OCI-LY3 (cell line): ENCODE results near the gene ZNF35.
"Not testable (repeated sequence)": the region's sequence is repeated elsewhere in the genome, so short reads cannot be mapped to it uniquely, and the experiment has no call there.

Experiments
- H2AFZ ChIP-seq: fragments of 200-600, 300-600 bp; shearing (Covaris generic); 2 replicates; pipeline ENCODE4 v1.6.0; 2014; ENCODE audit warnings: antibody characterized with exemption, low read depth, low read length
- H3K27ac ChIP-seq: fragments of 200-600, 300-600 bp; sonication (generic); 2 replicates; pipeline ENCODE4 v1.5.1; 2014; ENCODE audit warnings: mild to moderate bottlenecking, low read length, moderate library complexity, mixed read lengths
- H3K27me3 ChIP-seq: fragments of 200-600, 300-600 bp; sonication (generic); 2 replicates; pipeline ENCODE4 v1.6.1; 2014; ENCODE audit warnings: low read depth, low read length, mixed read lengths
- H3K36me3 ChIP-seq: fragments of 200-600, 300-600 bp; sonication (generic); replicated peaks from 2 replicates; pipeline ENCODE3; 2014; ENCODE audit warnings: low read depth, low read length, mixed read lengths
- H3K4me1 ChIP-seq: fragments of 300-600, 200-600 bp; sonication (generic); 2 replicates; pipeline ENCODE4 v1.6.1; 2014; ENCODE audit warnings: low read length, mixed read lengths
- H3K4me2 ChIP-seq: fragments of 200-600, 300-600 bp; sonication (generic); 2 replicates; pipeline ENCODE4 v1.6.1; 2014; ENCODE audit warnings: low read length, mixed read lengths
- H3K4me3 ChIP-seq: fragments of 300-600, 200-600 bp; sonication (generic); 2 replicates; pipeline ENCODE4 v1.5.1; 2014; ENCODE audit warnings: antibody characterized with exemption, mild to moderate bottlenecking, low read length, moderate library complexity
- H3K79me2 ChIP-seq: fragments of 300-600, 200-600 bp; shearing (Covaris generic); 2 replicates; pipeline ENCODE4 v1.6.1; 2014; ENCODE audit warnings: mild to moderate bottlenecking, low read length, mixed read lengths
- H3K9ac ChIP-seq: fragments of 300-600, 200-600 bp; shearing (Covaris generic); 2 replicates; pipeline ENCODE4 v1.6.0; 2014; ENCODE audit warnings: mild to moderate bottlenecking, low read length, moderate library complexity
- H3K9me3 ChIP-seq: fragments of 200-600, 300-600 bp; shearing (Covaris generic); 2 replicates; pipeline ENCODE4 v1.6.1; 2014; ENCODE audit warnings: low read length, mixed read lengths; ENCODE audit not compliant: insufficient read depth
- H4K20me1 ChIP-seq: fragments of 200-600, 300-600 bp; sonication (generic); 2 replicates; pipeline ENCODE4 v1.6.1; 2016; ENCODE audit warnings: low read length, mixed read lengths; ENCODE audit not compliant: insufficient read depth
- EZH2phosphoT487 ChIP-seq: fragments of 200-600 bp; shearing (Covaris generic); IDR thresholded peaks from 2 replicates; pipeline ENCODE4 v1.6.1; 2018; ENCODE audit warnings: antibody characterized with exemption, mixed run types, low read depth
- TF ChIP-seq, protein P1 (sequence below): fragments of 200-600, 300-600 bp; sonication (generic); IDR thresholded peaks from 2 replicates; pipeline ENCODE4 v1.5.1; 2014; ENCODE audit warnings: antibody characterized with exemption, low read length, low read depth

Gene ZNF35

DNA sequence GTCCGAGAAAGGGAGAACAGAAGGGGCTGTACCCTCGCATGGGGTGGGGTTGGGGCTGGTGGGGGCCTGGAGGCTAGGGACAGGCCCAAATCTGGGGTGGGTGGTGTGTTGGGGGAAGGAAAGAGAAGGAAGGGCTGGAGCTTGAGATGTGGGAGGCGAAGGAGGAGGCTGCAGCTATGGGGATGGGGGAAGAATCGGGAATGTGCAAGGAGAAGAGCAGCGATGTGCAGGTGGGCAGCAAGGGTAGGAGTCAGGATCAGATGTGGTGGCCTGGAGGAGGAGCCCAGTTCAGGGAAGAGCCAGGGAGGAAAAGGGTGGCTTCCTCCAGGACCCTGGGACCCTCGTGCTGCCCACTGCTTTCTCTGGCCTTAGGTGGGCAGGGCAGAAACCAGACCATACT is 21.2 kb downstream of the ZNF35 start:
- TF ChIP-seq, protein P1, sequence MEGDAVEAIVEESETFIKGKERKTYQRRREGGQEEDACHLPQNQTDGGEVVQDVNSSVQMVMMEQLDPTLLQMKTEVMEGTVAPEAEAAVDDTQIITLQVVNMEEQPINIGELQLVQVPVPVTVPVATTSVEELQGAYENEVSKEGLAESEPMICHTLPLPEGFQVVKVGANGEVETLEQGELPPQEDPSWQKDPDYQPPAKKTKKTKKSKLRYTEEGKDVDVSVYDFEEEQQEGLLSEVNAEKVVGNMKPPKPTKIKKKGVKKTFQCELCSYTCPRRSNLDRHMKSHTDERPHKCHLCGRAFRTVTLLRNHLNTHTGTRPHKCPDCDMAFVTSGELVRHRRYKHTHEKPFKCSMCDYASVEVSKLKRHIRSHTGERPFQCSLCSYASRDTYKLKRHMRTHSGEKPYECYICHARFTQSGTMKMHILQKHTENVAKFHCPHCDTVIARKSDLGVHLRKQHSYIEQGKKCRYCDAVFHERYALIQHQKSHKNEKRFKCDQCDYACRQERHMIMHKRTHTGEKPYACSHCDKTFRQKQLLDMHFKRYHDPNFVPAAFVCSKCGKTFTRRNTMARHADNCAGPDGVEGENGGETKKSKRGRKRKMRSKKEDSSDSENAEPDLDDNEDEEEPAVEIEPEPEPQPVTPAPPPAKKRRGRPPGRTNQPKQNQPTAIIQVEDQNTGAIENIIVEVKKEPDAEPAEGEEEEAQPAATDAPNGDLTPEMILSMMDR: no peak
- TF ChIP-seq EZH2phosphoT487: no peak
- Histone ChIP-seq H2AFZ (no peak overlapping the region), H3K27ac (no peak overlapping the region), H3K27me3 (no peaks in the 10 kb centered on the region), H3K9me3 (no peaks in the 10 kb centered on the region), H4K20me1 (no peaks in the 10 kb centered on the region), H3K4me2 (no peak overlapping the region), H3K4me1 (no peaks in the 10 kb centered on the region), H3K9ac (no peak overlapping the region), H3K4me3 (no peak overlapping the region), H3K79me2 (no peaks in the 10 kb centered on the region), H3K36me3 (peaks cover 2% of the 10 kb centered on the region)

DNA sequence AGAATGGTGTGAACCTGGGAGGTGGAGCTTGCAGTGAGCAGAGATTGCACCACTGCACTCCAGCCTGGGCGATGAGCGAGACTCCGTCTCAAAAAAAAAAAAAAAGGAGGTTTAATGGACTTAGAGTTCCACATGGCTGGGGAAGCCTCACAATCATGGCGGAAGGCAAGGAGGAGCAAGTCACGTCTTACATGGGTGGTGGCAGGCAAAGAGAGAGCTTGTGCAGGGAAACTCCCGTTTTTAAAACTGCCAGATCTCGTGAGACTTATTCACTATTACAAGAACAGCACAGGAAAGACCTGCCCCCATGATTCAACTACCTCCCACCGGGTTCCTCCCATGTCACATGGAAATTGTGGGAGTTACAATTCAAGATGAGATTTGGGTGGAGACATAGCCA is 24.9 kb downstream of the ZNF35 start:
- not testable (repeated sequence) for H3K9ac ChIP-seq, H2AFZ ChIP-seq, H3K4me2 ChIP-seq, H3K4me3 ChIP-seq, H3K27me3 ChIP-seq, H3K27ac ChIP-seq, H3K4me1 ChIP-seq, H3K79me2 ChIP-seq, H3K36me3 ChIP-seq, H3K9me3 ChIP-seq, H4K20me1 ChIP-seq

DNA sequence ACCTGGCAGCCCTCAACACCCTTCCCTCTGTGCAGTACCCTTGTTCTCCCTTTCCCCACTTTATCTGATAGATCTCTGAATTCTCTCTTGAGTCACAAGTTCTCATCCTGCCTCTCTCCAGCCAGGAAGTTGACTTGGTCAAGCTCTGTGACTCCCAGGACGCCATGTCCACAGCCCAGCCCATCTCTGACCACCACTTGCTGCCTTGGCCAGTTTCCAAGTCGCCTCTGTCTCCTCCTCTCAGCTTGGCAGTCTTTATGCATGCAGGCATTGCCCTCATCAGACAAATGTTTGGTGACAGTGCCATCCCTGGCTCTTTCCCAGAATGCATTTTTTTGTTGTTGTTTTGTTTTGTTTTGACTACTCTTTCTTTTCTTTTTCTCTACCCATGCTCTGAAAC is 25.7 kb downstream of the ZNF35 start:
- Histone ChIP-seq H3K27me3 (no peaks in the 10 kb centered on the region), H3K9ac (no peak overlapping the region), H3K4me1 (no peaks in the 10 kb centered on the region), H3K36me3 (no peaks in the 10 kb centered on the region), H3K79me2 (no peaks in the 10 kb centered on the region), H3K4me3 (no peak overlapping the region), H3K4me2 (no peak overlapping the region), H3K9me3 (no peaks in the 10 kb centered on the region), H4K20me1 (no peaks in the 10 kb centered on the region), H3K27ac (no peak overlapping the region), H2AFZ (no peak overlapping the region)
- no peak for TF ChIP-seq EZH2phosphoT487
- TF ChIP-seq, protein P1: no peak

DNA sequence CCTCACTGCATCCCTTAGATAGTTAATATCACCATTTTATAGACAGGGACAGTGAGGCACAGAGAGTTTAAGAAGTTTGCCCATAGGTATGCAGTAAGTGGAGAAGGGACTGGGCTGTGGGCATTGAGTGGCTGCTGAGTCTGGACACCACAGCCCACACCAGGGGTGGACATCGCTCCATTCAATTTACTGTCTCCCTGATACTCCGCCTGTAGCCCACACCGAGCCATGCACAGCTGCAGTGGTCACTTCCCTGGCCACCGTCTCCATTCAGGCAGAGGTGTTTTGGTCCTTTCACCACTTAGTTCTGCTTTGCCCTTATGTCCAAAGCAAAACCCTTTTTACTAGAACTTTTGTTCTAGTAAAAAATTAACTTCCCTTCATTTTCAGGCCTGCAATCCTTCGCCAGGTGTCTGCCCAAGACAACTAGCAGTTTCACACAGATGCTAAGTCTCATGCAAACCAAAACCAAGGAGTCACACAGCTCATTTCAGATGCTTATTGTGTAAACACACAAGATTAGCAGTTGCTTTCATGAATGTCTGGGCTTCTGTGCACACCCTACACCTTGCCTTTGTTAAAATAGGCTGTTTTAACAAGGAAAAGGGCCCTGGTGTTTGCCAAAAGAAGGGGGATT is 30.1 kb downstream of the ZNF35 start:
- H4K20me1 ChIP-seq: no peaks in the 10 kb centered on the region
- TF ChIP-seq EZH2phosphoT487: no peak
- TF ChIP-seq, protein P1: no peak
- H3K9ac ChIP-seq: no peak overlapping the region
- no peak overlapping the region for H3K4me2 ChIP-seq
- H3K27me3 ChIP-seq: no peaks in the 10 kb centered on the region
- no peak overlapping the region for H2AFZ ChIP-seq
- H3K27ac ChIP-seq: no peak overlapping the region
- no peaks in the 10 kb centered on the region for H3K79me2 ChIP-seq
- H3K4me1 ChIP-seq: no peaks in the 10 kb centered on the region
- no peaks in the 10 kb centered on the region for H3K36me3 ChIP-seq
- H3K4me3 ChIP-seq: no peak overlapping the region
- no peaks in the 10 kb centered on the region for H3K9me3 ChIP-seq

DNA sequence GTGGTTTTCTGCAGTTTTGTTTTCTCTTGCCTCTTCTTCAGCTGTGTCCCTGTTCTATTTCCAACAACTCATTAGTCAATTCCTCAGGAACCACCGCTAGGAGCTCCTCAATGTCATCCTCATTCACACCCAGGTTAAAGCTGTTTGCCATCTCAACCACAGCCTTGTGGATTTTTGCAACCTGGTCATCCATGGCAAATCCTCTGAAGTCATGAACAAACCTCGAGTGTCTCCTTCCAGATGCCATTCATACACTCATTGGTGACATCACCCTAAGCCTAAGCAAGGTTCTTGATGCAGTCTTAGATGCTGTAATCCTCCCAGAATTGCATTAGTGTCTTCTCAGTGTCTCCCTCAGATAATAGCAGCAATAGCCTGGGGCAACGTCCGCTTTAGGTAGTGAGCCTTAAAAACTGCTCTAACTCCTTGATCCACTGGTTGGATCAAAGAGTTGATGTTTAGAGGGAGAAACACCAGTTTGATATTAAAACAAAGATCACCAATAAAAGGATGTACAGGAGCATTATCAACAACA is 32.5 kb downstream of the ZNF35 start:
- no peak overlapping the region for H3K4me3 ChIP-seq
- no peak overlapping the region for H3K4me2 ChIP-seq
- H3K4me1 ChIP-seq: no peaks in the 10 kb centered on the region
- no peak overlapping the region for H3K9ac ChIP-seq
- H2AFZ ChIP-seq: no peak overlapping the region
- H3K27me3 ChIP-seq: no peaks in the 10 kb centered on the region
- TF ChIP-seq, protein P1: no peak
- TF ChIP-seq EZH2phosphoT487: no peak
- H3K9me3 ChIP-seq: 0 out of 2 replicates have a peak, but pooled peaks cover 3% of the 10 kb centered on the region
- H3K27ac ChIP-seq: no peak overlapping the region
- no peaks in the 10 kb centered on the region for H3K79me2 ChIP-seq
- H3K36me3 ChIP-seq: no peaks in the 10 kb centered on the region
- no peaks in the 10 kb centered on the region for H4K20me1 ChIP-seq
